ENCODE measurements around the gene ATP1A2. TPM values are rescaled to one million over a fixed set of nuclear protein-coding genes. Genes with fewer than 3 reads are reported as not detected.

Gene ATP1A2
- total RNA-seq, 1 donor from 2014 or later = 401 TPM

DNA sequence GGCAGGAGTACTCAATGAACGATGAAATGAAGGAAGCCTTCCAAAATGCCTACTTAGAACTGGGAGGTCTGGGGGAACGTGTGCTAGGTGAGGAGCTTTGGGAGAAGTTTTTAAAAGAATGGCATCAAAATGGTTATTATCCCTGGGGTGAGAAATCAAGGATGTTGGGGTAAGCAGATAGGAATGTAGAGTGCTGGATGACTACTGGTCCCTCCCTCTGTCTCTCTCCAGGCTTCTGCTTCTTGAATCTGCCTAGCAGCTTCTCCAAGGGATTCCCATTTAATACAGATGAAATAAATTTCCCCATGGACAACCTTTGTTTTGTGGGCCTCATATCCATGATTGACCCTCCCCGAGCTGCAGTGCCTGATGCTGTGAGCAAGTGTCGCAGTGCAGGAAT is 55.8 kb downstream of the ATP1A2 start:
- Histone ChIP-seq H3K9me3 (replicated peaks) (no peaks in the 10 kb centered on the region), H3K4me1 (peaks cover 4% of the 10 kb centered on the region), H3K27ac (replicated peaks) (no peak overlapping the region), H3K36me3 (no peaks in the 10 kb centered on the region), H3K4me3 (no peak overlapping the region), H3K27me3 (ENCODE audit: low read depth) (peaks cover 14% of the 10 kb centered on the region)
- no peak for DNase-seq
- intact Hi-C loops (cut with micrococcal nuclease) = no loop called here
- TF ChIP-seq, protein P1, sequence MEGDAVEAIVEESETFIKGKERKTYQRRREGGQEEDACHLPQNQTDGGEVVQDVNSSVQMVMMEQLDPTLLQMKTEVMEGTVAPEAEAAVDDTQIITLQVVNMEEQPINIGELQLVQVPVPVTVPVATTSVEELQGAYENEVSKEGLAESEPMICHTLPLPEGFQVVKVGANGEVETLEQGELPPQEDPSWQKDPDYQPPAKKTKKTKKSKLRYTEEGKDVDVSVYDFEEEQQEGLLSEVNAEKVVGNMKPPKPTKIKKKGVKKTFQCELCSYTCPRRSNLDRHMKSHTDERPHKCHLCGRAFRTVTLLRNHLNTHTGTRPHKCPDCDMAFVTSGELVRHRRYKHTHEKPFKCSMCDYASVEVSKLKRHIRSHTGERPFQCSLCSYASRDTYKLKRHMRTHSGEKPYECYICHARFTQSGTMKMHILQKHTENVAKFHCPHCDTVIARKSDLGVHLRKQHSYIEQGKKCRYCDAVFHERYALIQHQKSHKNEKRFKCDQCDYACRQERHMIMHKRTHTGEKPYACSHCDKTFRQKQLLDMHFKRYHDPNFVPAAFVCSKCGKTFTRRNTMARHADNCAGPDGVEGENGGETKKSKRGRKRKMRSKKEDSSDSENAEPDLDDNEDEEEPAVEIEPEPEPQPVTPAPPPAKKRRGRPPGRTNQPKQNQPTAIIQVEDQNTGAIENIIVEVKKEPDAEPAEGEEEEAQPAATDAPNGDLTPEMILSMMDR (IDR thresholded peaks at IDR 0.05; ENCODE audit: borderline replicate concordance) = no peak

- Histone ChIP-seq H3K36me3 (no peaks in the 10 kb centered on the region), H3K4me1 (peaks cover 4% of the 10 kb centered on the region), H3K27ac (replicated peaks) (no peak overlapping the region), H3K27me3 (ENCODE audit: low read depth) (peaks cover 14% of the 10 kb centered on the region), H3K4me3 (no peak overlapping the region), H3K9me3 (replicated peaks) (no peaks in the 10 kb centered on the region)
- TF ChIP-seq, protein P1 (IDR thresholded peaks at IDR 0.05; ENCODE audit: borderline replicate concordance) = no peak
- DNase-seq = no peak
- intact Hi-C loops (cut with micrococcal nuclease) = no loop called here
These were observed 56.4 kb downstream of the ATP1A2 start for GRCh38 chr1:160171980-160172379.

- no peak for DNase-seq
- H3K9me3 ChIP-seq (replicated peaks) = no peaks in the 10 kb centered on the region
- no peaks in the 10 kb centered on the region for H3K4me1 ChIP-seq
- peaks cover 10% of the 10 kb centered on the region for H3K27me3 ChIP-seq (ENCODE audit: low read depth)
- H3K4me3 ChIP-seq = no peak overlapping the region
- TF ChIP-seq, protein P1 (IDR thresholded peaks at IDR 0.05; ENCODE audit: borderline replicate concordance) = no peak
- no peaks in the 10 kb centered on the region for H3K36me3 ChIP-seq
- intact Hi-C loops (cut with micrococcal nuclease) = no loop called here
- no peak overlapping the region for H3K27ac ChIP-seq (replicated peaks)
These were observed 61.7 kb downstream of the ATP1A2 start for GRCh38 chr1:160177231-160177630.

DNA sequence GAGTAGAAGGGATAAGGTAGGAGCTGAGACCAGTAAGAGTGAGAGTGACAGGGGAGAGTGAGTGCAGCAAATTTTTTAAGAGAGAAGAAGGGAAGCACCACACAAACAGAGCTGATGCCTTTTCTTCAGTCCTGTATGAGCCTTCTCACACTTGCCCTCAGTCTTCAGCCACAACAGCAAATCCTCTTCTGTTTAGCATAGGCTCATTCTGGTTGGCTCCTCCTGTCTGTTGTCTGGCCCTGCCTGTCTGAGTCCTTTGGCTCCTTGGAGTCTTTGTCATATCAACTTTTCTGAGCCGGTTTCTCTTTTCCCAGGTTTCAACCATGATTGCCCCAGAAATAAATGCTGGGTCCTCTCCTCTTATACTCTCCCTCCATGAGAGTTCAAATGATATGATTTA is 62.1 kb downstream of the ATP1A2 start:
- no peak overlapping the region for H3K27ac ChIP-seq (replicated peaks)
- no peak for DNase-seq
- no peaks in the 10 kb centered on the region for H3K9me3 ChIP-seq (replicated peaks)
- H3K4me1 ChIP-seq = no peaks in the 10 kb centered on the region
- intact Hi-C loops (cut with micrococcal nuclease) = no loop called here
- H3K27me3 ChIP-seq (ENCODE audit: low read depth) = peaks cover 6% of the 10 kb centered on the region
- H3K36me3 ChIP-seq = no peaks in the 10 kb centered on the region
- H3K4me3 ChIP-seq = no peak overlapping the region
- TF ChIP-seq, protein P1 (IDR thresholded peaks at IDR 0.05; ENCODE audit: borderline replicate concordance) = no peak

DNA sequence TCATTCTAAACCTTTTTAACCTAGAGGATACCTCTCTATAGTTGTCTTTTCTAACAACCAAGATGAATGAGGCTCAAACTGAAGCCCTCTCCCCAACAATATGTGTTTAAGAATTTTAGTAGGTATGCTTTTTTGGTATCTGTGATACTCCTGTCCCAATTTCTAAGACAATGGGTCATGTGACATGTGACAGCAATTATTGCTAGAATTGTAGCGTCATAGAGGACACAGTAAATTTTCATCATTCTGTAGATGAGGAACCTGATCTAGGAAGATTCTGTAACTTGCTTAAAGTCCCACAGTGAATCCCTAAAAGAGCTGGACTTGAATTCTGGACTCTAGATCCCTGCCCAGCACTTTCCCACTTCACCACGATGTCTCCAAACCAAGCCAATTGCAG is 63.2 kb downstream of the ATP1A2 start:
- Histone ChIP-seq H3K27me3 (ENCODE audit: low read depth) (peaks cover 6% of the 10 kb centered on the region), H3K4me1 (no peaks in the 10 kb centered on the region), H3K9me3 (replicated peaks) (no peaks in the 10 kb centered on the region), H3K36me3 (no peaks in the 10 kb centered on the region), H3K27ac (replicated peaks) (no peak overlapping the region), H3K4me3 (no peak overlapping the region)
- intact Hi-C loops (cut with micrococcal nuclease) = no loop called here
- TF ChIP-seq, protein P1 (IDR thresholded peaks at IDR 0.05; ENCODE audit: borderline replicate concordance) = no peak
- no peak for DNase-seq

DNA sequence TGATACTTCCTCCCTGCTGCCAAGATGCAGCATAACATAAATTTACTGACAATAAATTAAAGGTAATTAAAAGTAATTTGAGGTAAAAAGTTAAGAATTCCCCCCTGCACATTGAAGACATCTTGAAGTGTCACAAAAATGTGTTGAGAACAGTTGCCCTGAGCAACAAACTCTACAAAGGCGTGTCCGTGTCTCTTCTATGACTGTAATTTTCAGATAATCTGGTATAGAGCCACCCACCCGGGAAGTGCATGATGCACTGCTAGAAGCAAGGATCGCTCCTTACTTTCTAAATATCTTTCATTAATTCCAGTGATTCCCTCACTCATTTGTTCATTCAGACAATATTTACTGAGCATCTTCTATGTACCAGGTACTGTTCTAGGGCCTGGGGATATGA is 63.8 kb downstream of the ATP1A2 start:
- Histone ChIP-seq H3K9me3 (replicated peaks) (no peaks in the 10 kb centered on the region), H3K36me3 (no peaks in the 10 kb centered on the region), H3K4me3 (no peak overlapping the region), H3K27ac (replicated peaks) (no peak overlapping the region), H3K4me1 (no peaks in the 10 kb centered on the region), H3K27me3 (ENCODE audit: low read depth) (peaks cover 6% of the 10 kb centered on the region)
- intact Hi-C loops (cut with micrococcal nuclease) = no loop called here
- TF ChIP-seq, protein P1 (IDR thresholded peaks at IDR 0.05; ENCODE audit: borderline replicate concordance) = no peak
- no peak for DNase-seq

Measured in left ventricle myocardium inferior (tissue), 1 donor.